HL-60 (cell line): ENCODE measurements around the gene NEDD4L.

ENCODE experiments used
- GABPA ChIP-seq: IDR thresholded peaks from 2 replicates; pipeline ENCODE4 v1.6.1; 2012; ENCODE audit warnings: low read depth
- TF ChIP-seq, protein P1 (sequence below): IDR thresholded peaks from one replicate; pipeline ENCODE4 v1.5.1; 2011; ENCODE audit warnings: low read length, control low read depth, inconsistent platforms; ENCODE audit not compliant: insufficient read depth

DNA sequence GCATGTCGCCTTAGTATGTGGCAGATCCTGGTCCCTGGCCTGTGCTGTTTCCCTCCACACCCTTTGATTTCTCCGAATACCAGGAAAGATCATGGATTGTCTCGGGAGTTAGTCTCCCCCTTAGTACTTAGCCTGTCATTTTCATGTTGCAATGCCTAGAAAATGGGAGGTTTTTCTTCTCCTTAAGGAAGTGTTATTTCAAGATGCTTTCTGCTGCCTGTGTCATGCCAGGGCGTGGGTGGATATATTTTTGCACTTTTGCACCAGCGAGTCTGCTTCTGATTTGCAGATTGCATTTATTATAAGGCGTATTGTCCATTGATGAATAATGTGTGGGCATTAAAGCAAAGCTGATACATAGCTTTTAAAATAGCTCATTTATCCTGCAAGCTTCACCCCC, 223.5 kb downstream of the NEDD4L start:
- TF ChIP-seq, protein P1, sequence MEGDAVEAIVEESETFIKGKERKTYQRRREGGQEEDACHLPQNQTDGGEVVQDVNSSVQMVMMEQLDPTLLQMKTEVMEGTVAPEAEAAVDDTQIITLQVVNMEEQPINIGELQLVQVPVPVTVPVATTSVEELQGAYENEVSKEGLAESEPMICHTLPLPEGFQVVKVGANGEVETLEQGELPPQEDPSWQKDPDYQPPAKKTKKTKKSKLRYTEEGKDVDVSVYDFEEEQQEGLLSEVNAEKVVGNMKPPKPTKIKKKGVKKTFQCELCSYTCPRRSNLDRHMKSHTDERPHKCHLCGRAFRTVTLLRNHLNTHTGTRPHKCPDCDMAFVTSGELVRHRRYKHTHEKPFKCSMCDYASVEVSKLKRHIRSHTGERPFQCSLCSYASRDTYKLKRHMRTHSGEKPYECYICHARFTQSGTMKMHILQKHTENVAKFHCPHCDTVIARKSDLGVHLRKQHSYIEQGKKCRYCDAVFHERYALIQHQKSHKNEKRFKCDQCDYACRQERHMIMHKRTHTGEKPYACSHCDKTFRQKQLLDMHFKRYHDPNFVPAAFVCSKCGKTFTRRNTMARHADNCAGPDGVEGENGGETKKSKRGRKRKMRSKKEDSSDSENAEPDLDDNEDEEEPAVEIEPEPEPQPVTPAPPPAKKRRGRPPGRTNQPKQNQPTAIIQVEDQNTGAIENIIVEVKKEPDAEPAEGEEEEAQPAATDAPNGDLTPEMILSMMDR = no peak
- no peak for TF ChIP-seq GABPA
